ENCODE data around the gene SLC25A23.
"Not testable (repeated sequence)": the region's sequence is repeated elsewhere in the genome, so short reads cannot be mapped to it uniquely, and the experiment has no call there.

Gene SLC25A23

GRCh38 chr19:6457958-6458694 lies 1.5 kb downstream of the SLC25A23 start:
- DNase-seq (ENCODE audit: low spot score) = no peak

DNA sequence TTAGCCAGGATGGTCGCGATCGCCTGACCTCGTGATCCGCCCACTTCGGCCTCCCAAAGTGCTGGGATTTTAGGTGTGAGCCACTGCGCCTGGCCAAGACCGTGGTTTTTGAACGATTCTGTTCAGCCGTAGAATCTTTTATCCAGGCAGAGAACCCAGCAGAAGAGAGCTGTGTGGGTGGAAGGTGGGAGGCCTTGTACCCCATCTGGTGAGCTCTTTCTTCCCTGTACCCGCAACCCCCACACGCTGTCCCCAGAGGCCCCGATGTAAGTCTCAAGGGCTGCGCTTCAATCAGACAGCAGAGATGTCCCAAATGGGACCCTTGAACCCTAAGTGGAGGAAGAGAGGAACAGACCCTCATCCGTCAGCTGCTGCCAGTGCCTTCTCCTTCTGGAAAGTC lies 3.7 kb downstream of the SLC25A23 start:
- DNase-seq (ENCODE audit: low spot score) = no peak

- no peak for DNase-seq (ENCODE audit: low spot score)
These were observed 5.5 kb downstream of the SLC25A23 start for GRCh38 chr19:6453951-6454565.

DNA sequence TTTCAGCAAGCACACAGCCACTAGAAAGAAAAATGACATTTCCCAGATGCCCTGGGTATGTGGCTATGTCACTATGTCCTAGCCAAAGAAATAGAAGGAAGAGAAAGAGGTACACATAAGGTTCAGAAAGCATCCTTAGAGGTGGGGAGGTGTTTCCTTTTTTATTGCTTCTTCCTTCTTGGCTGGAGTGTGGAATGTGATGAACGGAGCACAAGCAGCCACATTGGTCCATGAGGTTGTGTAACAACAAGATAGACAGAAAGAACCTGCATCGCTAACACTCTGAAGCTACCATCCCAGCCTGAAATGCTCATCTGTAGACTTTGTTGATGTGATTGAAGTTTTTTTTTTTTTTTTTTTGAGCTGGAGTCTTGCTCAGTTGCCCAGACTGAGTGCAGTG lies 6.7 kb downstream of the SLC25A23 start:
- DNase-seq (ENCODE audit: low spot score) = no peak

- no peak for DNase-seq (ENCODE audit: low spot score)
These were observed 7.4 kb downstream of the SLC25A23 start for GRCh38 chr19:6452223-6452614.

DNA sequence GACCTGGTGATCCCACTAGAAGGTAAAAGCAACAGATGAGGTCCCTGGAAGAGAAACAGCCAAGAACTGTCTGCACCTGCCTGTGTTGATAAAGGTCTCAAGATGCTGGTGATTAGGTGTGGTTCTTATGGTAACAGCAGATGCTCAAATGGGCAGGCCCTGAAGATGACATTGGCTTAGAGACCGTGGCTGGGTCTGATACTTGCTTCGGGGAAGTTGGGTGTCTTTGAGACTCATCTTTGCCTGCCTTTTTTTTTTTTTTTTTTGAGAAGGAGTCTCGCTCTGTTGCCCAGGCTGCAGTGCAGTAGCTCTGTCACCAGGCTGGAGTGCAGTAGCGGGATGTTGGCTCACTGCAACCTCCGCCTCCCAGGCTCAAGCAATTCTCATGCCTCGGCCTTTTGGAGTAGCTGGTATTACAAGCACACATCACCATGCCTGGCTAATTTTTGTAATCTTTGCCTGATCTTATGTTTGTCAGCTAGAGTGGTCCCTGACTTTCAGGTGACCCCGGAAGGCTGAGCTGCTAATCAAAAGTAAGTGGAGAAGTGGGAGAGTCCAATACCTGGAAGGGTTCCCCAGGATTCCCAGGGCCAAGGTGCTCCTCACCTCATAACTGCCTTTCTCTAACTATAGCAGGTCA lies 7.9 kb downstream of the SLC25A23 start:
- DNase-seq (ENCODE audit: low spot score) = no peak

GRCh38 chr19:6450166-6450565 lies 9.4 kb downstream of the SLC25A23 start:
- no peak for DNase-seq (ENCODE audit: low spot score)

- no peak for DNase-seq (ENCODE audit: low spot score)
These were observed 11.5 kb downstream of the SLC25A23 start for GRCh38 chr19:6448045-6448444.

- DNase-seq (ENCODE audit: low spot score) = no peak
These were observed 13.1 kb downstream of the SLC25A23 start for GRCh38 chr19:6446452-6446851.

DNA sequence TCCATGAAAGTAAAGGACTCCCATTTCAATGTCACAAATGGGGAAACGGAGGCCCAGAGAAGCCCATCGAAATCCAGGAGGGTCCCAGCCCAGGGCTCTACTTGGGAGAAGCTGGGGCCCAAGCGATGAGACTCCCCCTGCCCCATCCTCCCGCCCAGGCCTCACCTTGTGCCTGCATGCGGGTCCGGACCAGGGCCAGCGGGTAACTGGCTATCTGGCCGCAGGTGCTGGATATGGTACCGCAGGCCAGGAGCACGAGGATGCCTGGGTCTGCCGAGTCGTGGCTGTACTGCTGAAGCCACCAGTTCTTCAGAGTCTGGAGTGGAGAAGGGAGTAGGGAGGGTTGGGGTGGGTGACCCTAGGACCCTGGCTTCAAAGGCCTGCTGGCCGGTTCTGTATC lies 15.6 kb downstream of the SLC25A23 start:
- DNase-seq (ENCODE audit: low spot score) = no peak

DNA sequence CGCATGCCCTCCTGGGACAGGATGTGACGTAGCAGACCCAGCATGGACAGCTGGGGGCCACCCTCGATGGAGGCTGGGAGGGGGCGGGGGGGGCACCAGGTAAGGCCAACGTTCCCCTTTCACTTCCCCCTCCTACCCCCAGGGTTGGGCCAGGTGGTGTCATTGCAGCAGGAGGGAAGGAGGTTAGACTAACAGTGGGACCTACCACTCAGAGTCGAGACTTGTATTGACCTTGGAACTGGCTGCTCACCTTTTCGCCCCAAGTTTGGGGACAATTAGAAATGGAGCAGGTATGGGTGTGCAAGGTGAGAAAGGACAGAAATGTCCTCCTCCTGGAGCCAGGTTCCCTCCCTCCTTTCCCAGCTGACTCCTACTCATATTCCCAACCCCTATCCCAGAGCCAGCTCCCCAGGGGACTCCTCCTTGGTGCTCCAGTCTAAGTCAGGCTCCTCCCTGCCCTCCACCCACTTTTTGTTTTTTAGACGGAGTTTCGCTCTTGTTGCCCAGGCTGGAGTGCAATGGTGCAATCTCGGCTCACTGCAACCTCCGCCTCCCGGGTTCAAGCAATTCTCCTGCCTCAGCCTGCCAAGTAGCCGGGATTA lies 17.4 kb downstream of the SLC25A23 start:
- no peak for DNase-seq (ENCODE audit: low spot score)

DNA sequence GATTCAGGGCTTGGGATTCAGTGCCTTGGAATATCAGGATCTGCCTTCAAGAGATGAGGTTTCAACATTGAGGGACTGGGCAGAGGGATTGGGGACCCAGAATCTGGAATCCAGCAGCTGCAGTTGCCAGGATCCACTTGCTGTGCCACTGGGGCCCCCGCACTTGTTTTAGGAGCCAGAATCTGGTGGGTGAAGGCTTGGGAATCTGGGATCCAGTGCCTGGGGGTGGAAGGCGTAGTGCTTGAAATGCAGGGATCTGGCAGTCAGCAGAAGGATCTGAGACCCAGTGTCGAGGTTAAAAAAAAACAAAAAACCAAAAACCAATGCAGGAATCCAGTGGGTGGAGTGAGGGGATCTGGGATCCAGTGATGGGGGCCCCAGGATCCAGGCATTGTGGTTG lies 18.7 kb downstream of the SLC25A23 start:
- DNase-seq (ENCODE audit: low spot score) = no peak

- no peak for DNase-seq (ENCODE audit: low spot score)
These were observed 19.8 kb downstream of the SLC25A23 start for GRCh38 chr19:6439743-6440142.

GRCh38 chr19:6433663-6434062 lies 25.9 kb downstream of the SLC25A23 start, which contains the start of gene SLC25A41:
SLC25A41 (minus strand) TSS chr19:6433763; CDS start chr19:6433693, 70 bp downstream.
- no peak for DNase-seq (ENCODE audit: low spot score)

- no peak for DNase-seq (ENCODE audit: low spot score)
These were observed 26.4 kb downstream of the SLC25A23 start for GRCh38 chr19:6433165-6433564.

DNA sequence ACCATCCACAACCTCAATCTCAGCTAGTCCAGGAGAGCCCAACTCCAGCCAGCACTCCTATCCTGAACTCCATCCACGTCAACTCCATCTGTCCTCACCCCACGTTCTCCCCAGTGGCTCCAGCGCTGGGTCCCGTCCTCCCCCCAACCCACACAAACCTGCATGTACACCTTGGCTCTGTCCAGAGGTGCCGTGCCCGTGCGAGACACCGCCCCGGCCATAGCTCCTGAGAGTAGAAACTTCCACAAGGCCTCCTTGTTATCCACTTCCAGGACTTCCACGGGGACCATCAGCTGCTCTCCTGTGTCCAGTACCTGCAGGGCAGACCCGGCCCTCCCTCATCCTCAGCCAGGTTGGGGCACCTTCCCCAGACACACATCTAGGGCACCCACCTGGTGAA lies 27.7 kb downstream of the SLC25A23 start:
- no peak for DNase-seq (ENCODE audit: low spot score)

DNA sequence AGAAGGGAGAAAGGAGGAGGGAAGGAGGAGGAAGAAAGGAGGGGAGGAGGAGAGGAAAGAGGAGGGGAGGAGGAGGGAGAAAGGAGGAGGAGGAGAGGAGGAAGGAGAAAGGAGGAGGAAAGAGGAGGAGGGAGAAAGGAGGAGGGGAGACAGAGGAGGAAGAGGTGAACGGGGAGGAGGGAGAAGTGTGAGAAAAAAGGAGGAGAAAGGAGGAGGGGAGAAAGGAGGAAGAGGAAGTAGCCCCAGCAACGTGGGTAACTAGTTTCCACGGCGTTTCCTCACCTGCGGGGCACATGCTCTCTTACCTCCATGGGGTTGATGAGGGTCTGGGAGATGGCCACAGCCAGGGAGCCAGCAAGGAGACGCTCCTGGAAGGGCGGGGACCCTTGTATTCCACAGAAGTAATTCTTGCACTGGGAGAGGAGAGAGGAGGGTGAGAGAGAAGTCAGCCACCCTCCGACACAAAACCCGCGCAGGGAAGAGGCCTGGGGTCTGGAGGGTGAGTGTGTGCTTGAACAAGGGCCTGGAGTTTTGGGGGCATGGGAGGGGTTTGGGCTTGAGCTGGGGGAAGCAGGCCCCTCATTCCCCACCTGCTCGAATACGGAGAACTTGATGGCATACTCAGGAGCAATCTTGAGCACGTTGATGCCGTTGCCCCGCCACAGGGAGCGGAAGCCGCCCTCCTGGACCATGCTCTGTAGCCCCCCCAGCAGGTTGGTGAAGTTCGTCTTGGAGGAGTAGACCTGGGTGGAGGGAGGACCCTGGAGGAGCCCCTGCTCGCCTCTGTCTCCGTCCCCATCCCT lies 30.0 kb downstream of the SLC25A23 start:
- no peak for DNase-seq (ENCODE audit: low spot score)

- DNase-seq (ENCODE audit: low spot score) = not testable (repeated sequence)
These were observed 30.7 kb downstream of the SLC25A23 start for GRCh38 chr19:6428692-6429418.

DNA sequence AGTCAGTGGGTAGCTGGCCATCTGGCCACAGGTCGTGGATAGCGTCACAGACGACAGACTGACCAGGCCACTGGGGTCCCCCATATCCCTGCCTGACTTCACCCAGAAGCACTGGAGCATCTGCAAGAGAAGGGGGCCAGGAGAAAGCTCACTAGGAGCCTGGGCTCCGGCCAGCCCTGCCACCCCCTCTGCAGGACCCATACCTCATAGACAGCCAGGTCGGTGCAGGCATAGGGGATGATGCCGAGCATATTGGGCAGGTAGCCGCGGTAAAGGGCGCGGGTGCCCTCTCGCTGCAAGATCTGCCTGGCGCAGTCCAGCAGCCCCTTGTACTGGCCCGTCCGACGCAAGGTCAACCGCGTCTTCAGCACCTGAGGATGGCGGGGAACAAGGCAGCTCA lies 32.5 kb downstream of the SLC25A23 start:
- DNase-seq (ENCODE audit: low spot score) = no peak

GRCh38 chr19:6425732-6426620 lies 33.6 kb downstream of the SLC25A23 start:
- no peak for DNase-seq (ENCODE audit: low spot score)
